Motor neuron (in vitro differentiated cells): ENCODE results near the gene CLIC4. TPM values are rescaled to one million over a fixed set of nuclear protein-coding genes. Genes with fewer than 3 reads are reported as not detected.
A peak's percentile ranks its signal among the peaks of the same experiment; 100 is the strongest.
"Not testable (repeated sequence)": the region's sequence is repeated elsewhere in the genome, so short reads cannot be mapped to it uniquely, and the experiment has no call there.

Source experiments
- ATAC-seq, 8 experiments: fragments of 200-7000 bp; cut with Tn5 transposase; replicated peaks in 6 of 8; 2 replicates each; pipeline ENCODE4 v1.8.0; 2021; ENCODE audit warnings: mild to moderate bottlenecking in 8 of 8, moderate library complexity in 8 of 8
- H3K27ac ChIP-seq, 2 donors: fragments of 250-450 bp; sonication (Bioruptor Pico); 2 replicates each; pipeline ENCODE4 v1.9.0; 2021; ENCODE audit warnings: antibody characterized with exemption in 2 of 2, mild to moderate bottlenecking in 2 of 2, moderate library complexity in 1 of 2
- H3K4me1 ChIP-seq, 2 donors: fragments of 250-450 bp; sonication (Bioruptor Pico); replicated peaks in 1 of 2; 2 replicates each; pipeline ENCODE4 v1.6.1; 2021; ENCODE audit warnings: antibody characterized with exemption in 2 of 2, mild to moderate bottlenecking in 2 of 2, moderate library complexity in 1 of 2
- H3K4me3 ChIP-seq, 5 donors: fragments of 250-450 bp; sonication (Bioruptor Pico); 2 replicates each; pipeline ENCODE4 v1.9.0; 2021; ENCODE audit warnings: antibody characterized with exemption in 5 of 5, mild to moderate bottlenecking in 5 of 5, moderate library complexity in 4 of 5
- WGBS, 10 experiments: fragments of 450-650 bp; shearing (Covaris generic); methylation state at CpG; one replicate each; pipeline ENCODE4 v1.0.0; 2022; 5-methylcytosine and 5-hydroxymethylcytosine counted together
- in situ Hi-C, 9 experiments: fragments of 400-800 bp; cut with MboI; loops; one replicate each; pipeline ENCODE4 v1.15.0; 2021; ENCODE audit warnings: low sequenced_read_pairs in 9 of 9, low pct_unique_long_range_greater_than_20kb in 2 of 9; ENCODE audit not compliant: unreplicated experiment in 9 of 9
- total RNA-seq, 8 experiments: library from RNA; unstranded; fragments of 300-600 nt; gene quantifications; 2 replicates each; pipeline versions ENCODE4 v1.2.3 to v1.2.4, GENCODE V29; 2022

Gene CLIC4
- total RNA-seq, 8 experiments from 2014 or later, result 77.0 to 188 (median 106) TPM

DNA sequence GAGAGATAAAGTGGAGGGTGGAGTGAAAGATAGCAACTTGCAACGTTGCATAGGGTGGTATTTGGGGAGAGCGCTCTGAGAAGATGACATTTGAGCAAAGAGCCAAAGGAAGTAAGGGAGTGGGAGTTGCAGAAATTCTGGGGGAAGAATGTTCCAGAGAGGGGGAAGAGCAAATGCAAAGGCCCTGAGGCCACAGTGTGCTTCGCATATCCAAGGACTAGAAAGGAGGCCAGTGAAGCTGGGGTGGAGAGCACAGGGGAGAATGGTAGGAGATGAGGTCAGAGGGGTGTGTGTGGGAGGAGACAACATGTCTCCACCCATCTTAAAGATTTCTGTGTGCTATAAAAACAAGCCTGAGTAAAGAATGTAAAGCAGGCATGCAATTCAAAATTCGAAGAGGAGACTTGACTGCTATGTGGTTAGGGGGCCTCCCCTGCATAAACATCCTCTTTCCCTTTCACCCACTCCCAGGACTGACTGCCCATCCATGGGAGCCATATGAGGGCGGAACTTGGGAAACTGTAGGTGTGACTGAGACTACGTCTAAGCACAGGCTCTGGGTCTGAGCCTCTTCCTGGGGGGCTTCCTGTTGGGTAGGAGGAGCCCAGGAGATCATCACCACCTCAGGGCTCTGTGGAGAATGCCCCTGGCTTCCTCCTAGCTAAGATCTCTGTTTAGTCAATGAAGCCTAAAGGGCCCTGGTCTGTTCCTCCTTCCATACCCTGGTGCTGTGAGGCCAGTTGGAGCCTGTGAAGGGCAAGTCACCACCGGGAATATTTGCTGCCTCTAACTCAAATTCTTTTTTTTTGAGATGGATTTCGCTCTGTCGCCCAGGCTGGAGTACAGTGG is 2.9 kb upstream of the CLIC4 start:
- H3K4me3 ChIP-seq, result no peak overlapping the region
- in situ Hi-C loops, result no loop called here
- no peak overlapping the region for H3K27ac ChIP-seq
- H3K4me1 ChIP-seq, result peaks cover 10 to 16% of the 10 kb centered on the region in 2 donors
- WGBS, 10 experiments, result 6 to 90% (median 74%) methylated on average over 2 to 8 of the region's 9 CpGs
- peak in 3 of 8 experiments; percentile 11 to 42 (median 36) for ATAC-seq

DNA sequence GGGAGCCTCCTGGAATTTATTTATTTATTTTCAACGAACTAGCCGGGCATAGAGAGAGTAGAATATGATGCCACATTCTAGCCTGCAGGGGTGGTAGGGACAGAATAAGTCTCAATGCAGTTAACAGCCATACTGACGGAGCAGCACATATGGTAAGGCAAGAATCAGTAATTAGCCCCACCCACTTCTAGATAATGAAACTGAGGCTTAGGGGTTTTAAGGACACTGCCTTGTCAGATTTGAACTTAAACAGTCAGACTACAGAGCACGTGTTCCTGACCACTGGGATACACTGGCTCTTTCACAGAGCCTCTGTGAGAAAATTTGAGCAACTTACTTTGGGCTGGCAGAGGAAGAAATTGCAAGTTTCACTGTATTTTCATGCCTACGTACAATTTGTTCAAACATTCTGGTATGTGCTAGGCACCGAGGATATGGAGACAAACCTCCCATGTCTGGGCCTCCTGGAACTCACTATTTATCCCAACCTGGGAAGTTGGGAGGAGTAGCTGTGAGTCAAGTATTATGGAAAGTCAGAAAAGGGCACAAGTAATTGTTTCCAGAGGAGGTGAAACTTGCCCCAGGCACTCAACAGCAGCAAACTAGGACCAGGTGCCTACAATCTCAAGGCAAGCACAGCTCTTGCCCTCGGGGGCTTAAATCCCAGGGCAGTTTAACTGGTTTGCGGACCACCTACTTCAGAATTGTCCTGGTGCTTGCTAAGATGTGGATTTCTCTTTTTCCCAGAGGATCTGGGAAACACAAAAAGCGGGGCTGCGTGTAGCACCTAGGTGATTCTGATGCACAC is 1.6 kb upstream of the CLIC4 start:
- H3K27ac ChIP-seq, result no peak overlapping the region
- in situ Hi-C loops, result no loop called here
- H3K4me3 ChIP-seq, result no peak overlapping the region
- peak in 3 of 8 experiments; percentile 0 to 5 (median 4) for ATAC-seq
- H3K4me1 ChIP-seq, result peaks cover 21 to 24% of the 10 kb centered on the region in 2 donors
- 0 to 100% (median 52%) methylated on average over 1 to 10 of the region's 10 CpGs; no CpG with 5 or more reads in 1 of the 10 experiments for WGBS, 10 experiments

DNA sequence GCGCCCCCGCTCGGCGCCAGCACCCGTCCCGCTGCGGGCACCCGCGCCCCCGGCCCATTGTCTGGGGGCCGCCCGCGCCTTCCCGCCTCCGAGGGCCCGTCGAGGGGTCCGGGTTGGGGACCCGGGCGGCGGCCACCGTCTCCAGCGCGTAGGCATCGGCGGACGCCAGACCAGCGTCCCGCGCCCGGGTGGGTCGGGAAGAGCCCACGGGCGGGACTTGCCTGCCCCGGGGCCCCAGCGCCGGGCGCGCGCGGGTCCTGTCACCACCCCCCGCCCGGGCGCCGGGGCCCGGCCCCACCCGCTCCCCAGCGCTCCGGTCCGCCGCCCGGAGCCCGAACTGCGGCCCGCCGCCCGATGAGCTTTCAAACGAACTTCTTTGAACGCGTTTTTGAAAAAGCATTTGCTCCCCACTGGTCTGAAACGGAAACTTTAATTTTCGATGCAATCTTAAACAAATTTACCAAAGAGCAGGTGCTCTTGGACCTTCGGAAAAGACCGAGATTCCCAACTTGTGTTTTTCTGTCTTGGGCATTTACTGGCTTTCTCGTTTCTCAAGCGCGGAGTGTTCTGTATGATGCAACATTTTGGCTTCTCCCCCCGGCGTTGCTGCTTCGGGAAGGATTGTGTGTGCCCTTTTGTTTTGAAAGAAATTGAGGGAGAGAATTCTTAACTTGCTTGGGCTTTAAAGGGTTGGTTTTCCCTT is 615 bp downstream of the CLIC4 start:
- 0 to 4% (median 0%) methylated on average over 1 to 20 of the region's 70 CpGs; no CpG with 5 or more reads in 1 of the 10 experiments for WGBS, 10 experiments
- Histone ChIP-seq H3K4me3 (peak overlapping the region; percentile 59 to 94 (median 66)), H3K27ac (peak overlapping the region; percentile 65 to 76), H3K4me1 (peaks cover 21 to 25% of the 10 kb centered on the region in 2 donors)
- in situ Hi-C loops, result no loop called here
- peak in 4 of 8 experiments; percentile 0 to 18 (median 0) for ATAC-seq

- Histone ChIP-seq H3K27ac (no peak overlapping the region), H3K4me1 (peaks cover 18 to 21% of the 10 kb centered on the region in 2 donors), H3K4me3 (peak overlapping the region in 3 of 5 donors; percentile 3 to 74 (median 66))
- WGBS, 10 experiments, result 66 to 90% (median 82%) methylated on average over 1 to 14 of the region's 14 CpGs
- ATAC-seq, result no peak
- in situ Hi-C loops, result no loop called here
Measured at GRCh38 chr1:24748191-24749121, 3.2 kb downstream of the CLIC4 start.

DNA sequence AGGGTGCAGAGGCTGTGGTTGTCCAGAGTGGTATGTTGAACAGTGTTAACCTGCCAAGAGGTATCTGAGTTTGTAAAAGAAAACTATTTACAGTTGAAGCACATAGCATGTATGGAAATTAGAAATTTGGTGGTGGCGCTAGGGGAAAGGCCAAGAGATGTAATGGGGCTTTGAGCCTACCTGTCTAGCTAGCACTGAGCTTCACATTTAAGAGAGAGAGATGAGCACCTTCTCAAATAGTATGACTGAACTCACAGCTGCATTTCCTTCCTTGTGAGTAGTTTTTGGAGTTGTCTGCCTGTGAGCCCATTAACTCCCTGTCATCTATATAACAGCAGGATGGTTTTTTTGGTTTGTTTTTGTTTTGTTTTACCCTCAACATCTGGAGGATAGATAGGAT is 4.0 kb downstream of the CLIC4 start:
- ATAC-seq, result no peak

DNA sequence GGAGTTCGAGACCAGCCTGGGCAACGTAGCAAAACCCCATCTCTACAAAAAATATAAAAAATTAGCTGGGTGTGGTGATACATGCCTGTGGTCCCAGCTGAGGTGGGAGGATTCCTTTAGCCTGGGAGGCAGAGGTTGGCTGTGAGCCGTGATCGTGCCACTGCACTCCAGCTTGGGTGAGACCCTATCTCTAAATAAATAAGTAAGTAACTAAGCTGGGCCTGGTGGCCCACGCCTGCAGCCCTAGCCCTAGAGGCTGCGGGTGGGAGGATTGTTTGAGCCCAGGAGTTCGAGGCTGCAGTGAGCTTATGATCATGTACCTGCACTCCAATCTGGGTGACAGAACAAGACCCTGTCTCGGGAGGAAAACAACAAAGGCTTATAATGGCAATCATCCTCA is 4.6 kb downstream of the CLIC4 start:
- H3K4me3 ChIP-seq, result no peak overlapping the region
- 80 to 100% (median 100%) methylated on average over 1 to 6 of the region's 8 CpGs; no CpG with 5 or more reads in 5 of the 10 experiments for WGBS, 10 experiments

More for the DNA sequence above, 4.0 kb downstream of the CLIC4 start:
- in situ Hi-C loops, result no loop called here
- Histone ChIP-seq H3K4me3 (no peak overlapping the region), H3K4me1 (peaks cover 13 to 16% of the 10 kb centered on the region in 2 donors), H3K27ac (no peak overlapping the region)
- 80 to 100% (median 100%) methylated on average over 1 of the region's 1 CpG; no CpG with 5 or more reads in 2 of the 10 experiments for WGBS, 10 experiments

DNA sequence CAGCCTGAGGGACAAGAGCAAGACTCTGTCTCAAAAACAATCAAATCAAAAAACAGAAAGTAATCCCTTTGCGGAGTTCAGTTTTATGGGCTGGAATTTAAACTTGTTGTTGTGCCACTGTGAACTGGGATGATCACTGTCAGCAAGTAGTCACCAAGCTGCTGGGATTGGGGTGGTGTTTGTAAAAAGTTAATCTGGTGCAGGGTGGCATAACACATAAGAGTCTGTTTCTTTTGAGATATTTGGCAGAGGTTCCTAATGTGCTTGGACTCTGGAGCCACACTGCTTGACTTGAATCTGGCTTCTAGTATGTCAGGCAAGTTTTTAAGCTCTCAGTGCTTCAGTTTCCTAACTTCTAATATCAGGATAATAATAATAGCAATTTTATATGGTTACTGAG is 6.6 kb downstream of the CLIC4 start:
- Histone ChIP-seq H3K4me1 (peaks cover 13 to 16% of the 10 kb centered on the region in 2 donors), H3K4me3 (no peak overlapping the region), H3K27ac (no peak overlapping the region)
- WGBS, 10 experiments, result 80 to 100% (median 96%) methylated on average over 1 of the region's 1 CpG; no CpG with 5 or more reads in 6 of the 10 experiments
- no peak for ATAC-seq
- in situ Hi-C loops, result no loop called here

More for the DNA sequence above, 4.6 kb downstream of the CLIC4 start:
- Histone ChIP-seq H3K27ac (no peak overlapping the region), H3K4me1 (peaks cover 13 to 16% of the 10 kb centered on the region in 2 donors)
- no peak for ATAC-seq
- in situ Hi-C loops, result no loop called here

GRCh38 chr1:24752305-24752704 is 7.1 kb downstream of the CLIC4 start:
- peaks cover 8 to 12% of the 10 kb centered on the region in 2 donors for H3K4me1 ChIP-seq
- H3K4me3 ChIP-seq, result no peak overlapping the region
- in situ Hi-C loops, result no loop called here
- H3K27ac ChIP-seq, result no peak overlapping the region
- no peak for ATAC-seq
- 0 to 100% (median 84%) methylated on average over 1 to 3 of the region's 3 CpGs; no CpG with 5 or more reads in 1 of the 10 experiments for WGBS, 10 experiments

DNA sequence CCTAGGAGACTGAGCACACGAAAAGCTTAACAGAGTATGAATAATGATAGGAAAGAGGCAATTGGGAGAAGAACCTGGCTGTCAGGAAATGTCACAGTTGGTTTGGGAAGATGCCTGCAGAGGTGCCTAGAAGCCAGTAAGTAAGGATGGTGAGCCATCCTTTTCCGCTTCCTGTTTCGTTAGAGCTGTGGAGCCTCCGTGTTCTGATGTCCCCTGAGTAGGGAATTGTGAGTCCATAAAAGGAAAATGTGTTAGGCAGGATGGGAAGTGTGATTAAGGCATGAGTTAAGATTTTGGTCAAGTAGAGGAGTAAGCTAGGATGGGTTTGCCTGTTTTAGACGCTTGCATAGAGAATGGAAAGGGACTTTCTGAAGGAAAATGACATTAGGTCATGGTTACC is 9.0 kb downstream of the CLIC4 start:
- H3K4me1 ChIP-seq, result no peaks in the 10 kb centered on the region
- WGBS, 10 experiments, result 46 to 100% (median 83%) methylated on average over 1 to 5 of the region's 5 CpGs
- ATAC-seq, result no peak
- H3K27ac ChIP-seq, result no peak overlapping the region
- in situ Hi-C loops, result no loop called here
- no peak overlapping the region for H3K4me3 ChIP-seq

- H3K4me1 ChIP-seq, H3K27ac ChIP-seq, H3K4me3 ChIP-seq, in situ Hi-C loops, ATAC-seq: not testable (repeated sequence)
- 79 to 100% (median 99%) methylated on average over 1 to 4 of the region's 6 CpGs; no CpG with 5 or more reads in 1 of the 10 experiments for WGBS, 10 experiments
Measured at GRCh38 chr1:24755323-24755722, 10.1 kb downstream of the CLIC4 start.

- no peak for ATAC-seq
- Histone ChIP-seq H3K27ac (no peak overlapping the region), H3K4me1 (no peaks in the 10 kb centered on the region), H3K4me3 (no peak overlapping the region)
- in situ Hi-C loops, result no loop called here
- 85 to 100% (median 100%) methylated on average over 1 to 2 of the region's 2 CpGs; no CpG with 5 or more reads in 4 of the 10 experiments for WGBS, 10 experiments
Measured at GRCh38 chr1:24756395-24756794, 11.1 kb downstream of the CLIC4 start.

DNA sequence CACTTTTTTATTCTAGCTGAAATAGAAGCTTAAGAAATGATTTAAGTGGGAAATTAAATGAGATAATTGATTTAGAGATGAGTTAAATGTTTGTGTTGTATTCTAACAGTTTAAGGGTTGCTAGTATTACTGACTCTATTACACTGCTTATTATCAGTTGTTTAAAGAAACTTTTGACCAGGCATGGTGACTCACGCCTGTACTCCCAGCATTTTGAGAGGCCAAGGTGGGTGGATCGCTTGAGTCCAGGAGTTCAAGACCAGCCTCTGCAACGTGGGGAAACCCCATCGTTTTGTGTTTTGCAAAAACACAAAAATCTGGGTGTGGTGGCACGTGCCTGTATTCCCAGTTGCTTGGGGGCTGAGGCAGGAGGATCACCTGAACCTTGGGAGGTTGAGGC is 14.2 kb downstream of the CLIC4 start:
- in situ Hi-C loops, result no loop called here
- Histone ChIP-seq H3K27ac (no peak overlapping the region), H3K4me1 (no peaks in the 10 kb centered on the region), H3K4me3 (no peak overlapping the region)
- no peak for ATAC-seq
- 71 to 100% (median 90%) methylated on average over 1 to 5 of the region's 5 CpGs for WGBS, 10 experiments
